GM13976 (cell line): ENCODE results near the gene PSMD13.

Experiments used
- DNase-seq: peaks from one replicate; pipeline ENCODE4 v3.0.0; 2012; ENCODE audit warnings: low spot score
- CTCF ChIP-seq: IDR thresholded peaks from 2 replicates; pipeline ENCODE4 v1.5.1; 2012; ENCODE audit warnings: borderline replicate concordance, mild to moderate bottlenecking; ENCODE audit not compliant: insufficient read depth; ENCODE audit errors: extremely low read depth, missing control alignments, control extremely low read depth
- in situ Hi-C: fragments of 300-500 bp; cut with MboI; formaldehyde crosslinking; loops from one replicate; pipeline ENCODE4 v1.12.0; 2022; ENCODE audit warnings: low sequenced_read_pairs, mixed read lengths, inconsistent platforms; ENCODE audit not compliant: unreplicated experiment

Gene PSMD13

DNA sequence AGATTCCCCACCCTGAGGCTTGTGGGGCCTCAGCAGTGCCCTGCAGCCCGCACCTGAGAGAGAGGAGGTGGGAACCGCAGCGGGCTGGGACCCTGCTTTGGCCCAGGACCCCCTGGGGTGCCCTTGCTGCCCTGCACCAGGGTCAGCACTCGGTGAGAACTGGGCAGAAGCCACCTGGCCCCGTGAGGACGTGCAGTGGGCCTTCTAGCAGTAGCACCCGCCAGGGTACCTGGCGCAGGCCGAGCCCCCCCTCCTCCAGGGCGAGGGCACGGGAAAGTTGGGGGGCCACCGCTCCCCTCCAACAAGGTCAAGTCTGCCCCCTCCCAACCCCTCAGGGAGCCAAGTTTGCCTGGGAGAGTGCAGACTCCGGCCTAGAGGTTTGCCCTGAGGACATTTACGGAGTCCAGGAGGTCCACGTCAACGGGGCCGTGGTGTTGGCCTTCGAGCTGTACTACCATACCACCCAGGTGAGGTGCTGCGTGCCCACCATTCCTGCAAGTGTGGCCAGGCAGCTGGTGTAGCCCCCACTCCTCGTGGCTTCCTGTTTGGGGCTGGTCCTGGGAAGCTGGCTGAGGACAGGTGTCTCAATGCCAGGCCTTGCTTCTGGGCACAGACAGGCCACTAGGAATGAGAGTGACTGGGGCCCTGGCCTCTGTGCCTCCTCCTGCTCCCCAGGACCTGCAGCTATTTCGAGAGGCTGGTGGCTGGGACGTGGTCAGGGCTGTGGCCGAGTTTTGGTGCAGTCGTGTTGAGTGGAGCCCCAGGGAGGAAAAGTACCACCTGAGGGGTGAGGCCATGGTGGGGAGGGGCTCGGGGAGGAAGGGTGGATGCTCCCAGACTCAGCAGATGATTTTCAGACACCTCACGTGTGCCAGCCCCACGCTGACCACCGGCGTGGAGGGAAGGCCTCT lies 55.7 kb downstream of the PSMD13 start:
- in situ Hi-C loops, result no loop called here
- TF ChIP-seq CTCF, result no peak
- DNase-seq, result no peak

DNA sequence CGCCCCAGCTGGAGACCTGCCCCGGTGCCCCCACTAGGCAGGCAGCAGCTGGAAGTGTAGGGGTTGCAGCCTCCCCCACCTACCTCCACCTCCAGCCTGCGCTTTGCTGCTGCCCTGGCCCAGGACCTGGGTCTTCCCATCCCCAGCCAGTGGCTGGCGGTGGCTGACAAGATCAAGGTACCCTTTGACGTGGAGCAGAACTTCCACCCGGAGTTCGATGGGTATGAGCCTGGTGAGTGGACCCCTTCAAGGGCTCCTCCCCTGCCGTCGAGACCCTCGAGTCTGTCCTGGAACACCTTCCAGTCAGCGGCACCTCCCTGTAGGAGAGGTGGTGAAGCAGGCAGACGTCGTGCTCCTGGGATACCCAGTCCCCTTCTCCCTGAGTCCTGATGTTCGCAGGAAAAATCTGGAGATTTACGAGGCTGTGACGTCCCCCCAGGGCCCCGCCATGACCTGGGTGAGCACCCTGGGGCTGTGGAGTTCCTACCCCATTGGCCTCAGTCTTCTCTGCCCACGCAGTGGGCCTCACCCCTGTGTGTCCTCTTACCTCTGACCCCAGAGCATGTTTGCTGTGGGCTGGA lies 56.6 kb downstream of the PSMD13 start:
- in situ Hi-C loops, result no loop called here
- no peak for TF ChIP-seq CTCF
- no peak for DNase-seq

- no peak for TF ChIP-seq CTCF
- DNase-seq, result no peak
- in situ Hi-C loops, result no loop called here
Observed at GRCh38 chr11:293852-294661, 57.3 kb downstream of the PSMD13 start.

DNA sequence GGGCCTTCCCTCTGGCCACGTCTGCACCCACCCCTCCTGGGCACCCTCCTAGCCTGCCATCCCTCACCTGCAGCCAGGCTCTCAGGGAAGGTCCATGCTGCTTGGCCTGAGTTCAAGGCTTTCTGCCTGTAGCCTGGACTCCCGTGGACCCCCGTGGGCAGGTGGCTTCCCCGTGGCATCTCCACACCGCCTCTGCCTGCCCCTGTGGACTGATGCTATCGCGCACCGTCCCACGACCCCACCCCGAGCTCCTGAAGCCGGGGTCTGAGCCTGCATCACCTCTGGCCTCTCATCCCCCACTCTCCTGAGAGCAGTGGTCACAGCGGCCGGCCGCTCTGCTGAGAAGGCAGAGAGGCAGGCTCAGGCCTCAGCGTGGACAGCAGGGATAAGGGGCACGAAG lies 58.0 kb downstream of the PSMD13 start:
- in situ Hi-C loops, result no loop called here
- no peak for DNase-seq
- no peak for TF ChIP-seq CTCF

GRCh38 chr11:295351-296170 lies 58.8 kb downstream of the PSMD13 start:
- in situ Hi-C loops, result no loop called here
- no peak for TF ChIP-seq CTCF
- no peak for DNase-seq
